Nucleus accumbens (tissue), 56 donors: ENCODE measurements around the gene FUBP3.
"Not testable (repeated sequence)": the region's sequence is repeated elsewhere in the genome, so short reads cannot be mapped to it uniquely, and the experiment has no call there.

Experiments
- DNase-seq, 56 donors: peaks; one replicate each; lab custom pipeline; 2025; lab: John Stamatoyannopoulos, UW

FUBP3 gene

DNA sequence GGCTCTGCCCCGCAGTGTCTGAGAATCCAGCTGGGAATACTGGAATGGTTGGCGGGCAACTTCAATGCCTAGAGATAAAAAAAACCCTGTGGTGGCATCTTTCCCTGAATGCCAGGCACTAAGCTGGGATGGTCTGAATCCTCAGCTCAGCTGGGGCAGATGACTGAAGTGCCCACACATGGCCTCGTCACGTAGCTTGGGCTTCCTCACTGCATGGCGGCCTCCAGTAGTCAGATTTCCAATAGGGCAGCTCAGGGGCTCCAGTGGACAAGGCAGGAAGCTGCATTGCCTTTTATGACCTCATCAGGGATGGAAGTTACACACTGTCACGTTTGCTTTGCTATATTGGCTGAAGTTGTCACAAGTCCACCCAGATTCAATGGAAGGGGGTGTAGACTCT is 24.3 kb upstream of the FUBP3 start:
- DNase-seq: no peak

DNA sequence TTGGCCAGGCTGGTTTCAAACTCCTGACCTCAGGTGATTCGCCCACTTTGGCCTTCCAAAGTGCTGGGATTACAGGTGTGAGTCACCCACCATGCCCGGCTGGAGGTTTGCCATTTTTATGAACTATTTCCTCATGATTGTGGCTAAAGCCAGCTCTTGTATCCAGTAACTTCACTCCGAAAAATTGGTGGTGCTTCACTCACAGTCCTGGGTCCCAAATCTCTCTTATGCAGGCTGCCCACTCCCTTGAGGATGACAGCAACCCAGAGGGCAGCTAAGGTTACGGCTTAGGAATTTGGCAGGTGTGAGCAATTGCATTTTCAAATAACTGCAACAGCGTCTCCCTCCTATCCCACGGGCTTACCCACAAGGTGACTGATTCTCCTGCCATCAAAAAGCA is 23.4 kb upstream of the FUBP3 start:
- no peak for DNase-seq

DNA sequence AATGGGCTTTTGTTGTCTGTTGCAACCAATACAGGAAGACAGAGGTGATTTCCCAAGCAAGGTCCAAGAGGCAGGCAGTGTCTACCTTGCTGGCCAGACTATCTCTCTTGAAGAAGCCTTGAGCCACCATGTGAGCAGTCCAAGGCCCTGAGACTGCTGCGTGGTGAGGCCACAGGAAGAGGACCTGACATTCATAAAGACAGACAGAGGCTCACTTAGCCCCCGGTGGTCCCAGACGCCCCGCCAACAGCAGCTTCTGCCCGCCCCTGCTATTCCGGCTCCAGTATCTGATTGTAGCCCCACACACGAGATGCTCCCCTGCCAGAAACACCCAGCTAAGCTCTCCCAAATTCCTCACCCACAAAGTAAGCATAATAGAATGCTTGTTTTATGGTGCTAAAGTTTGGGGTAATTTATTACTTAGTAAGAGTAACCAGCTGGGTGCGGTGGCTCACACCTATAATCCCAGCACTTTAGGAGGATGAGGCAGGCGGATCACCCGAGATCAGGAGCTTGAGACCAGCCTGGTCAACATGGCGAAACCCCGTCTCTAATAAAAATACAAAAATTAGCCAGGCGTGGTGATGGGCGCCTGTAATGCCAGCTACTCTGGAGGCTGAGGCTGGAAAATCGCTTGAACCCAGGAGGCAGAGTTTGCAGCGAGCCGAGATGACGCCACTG is 22.8 kb upstream of the FUBP3 start:
- no peak for DNase-seq

DNA sequence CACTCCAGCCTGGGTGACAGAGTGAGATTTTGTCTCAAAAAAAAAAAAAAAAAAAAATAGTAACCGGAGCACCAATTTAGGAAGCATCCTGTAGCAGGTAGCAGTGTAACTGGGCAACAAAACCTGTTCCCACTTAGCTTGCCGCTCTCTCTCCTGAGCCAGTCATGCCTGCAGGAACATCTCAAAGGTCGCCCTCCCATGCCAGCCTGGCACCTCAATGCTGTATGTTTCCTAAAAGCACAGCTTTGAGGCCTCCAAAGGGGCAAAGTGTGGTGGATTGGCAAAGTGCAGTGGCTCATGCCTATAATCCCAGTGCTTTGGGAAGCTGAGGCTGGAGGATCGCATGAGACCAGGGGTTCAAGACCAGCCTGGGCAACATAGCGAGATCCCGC is 22.3 kb upstream of the FUBP3 start:
- no peak for DNase-seq

GRCh38 chr9:130561056-130561455 is 18.3 kb upstream of the FUBP3 start:
- no peak for DNase-seq

DNA sequence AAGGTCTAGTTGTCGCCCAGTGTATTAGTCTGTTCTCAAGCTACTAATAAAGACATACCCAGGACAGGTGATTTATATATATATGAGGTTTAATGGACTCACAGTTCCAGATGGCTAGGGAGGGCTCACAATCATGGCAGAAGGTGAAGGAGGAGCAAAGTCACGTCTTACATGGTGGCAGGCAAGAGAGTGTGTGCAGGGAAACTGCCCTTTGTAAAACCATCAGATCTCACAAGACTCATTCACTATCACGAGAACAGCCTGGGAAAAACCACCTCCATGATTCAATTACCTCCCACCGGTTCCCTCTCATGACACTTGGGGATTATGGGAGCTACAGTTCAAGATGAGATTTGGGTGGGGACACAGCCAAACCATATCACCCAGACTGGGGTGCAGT is 16.9 kb upstream of the FUBP3 start:
- DNase-seq: not testable (repeated sequence)

DNA sequence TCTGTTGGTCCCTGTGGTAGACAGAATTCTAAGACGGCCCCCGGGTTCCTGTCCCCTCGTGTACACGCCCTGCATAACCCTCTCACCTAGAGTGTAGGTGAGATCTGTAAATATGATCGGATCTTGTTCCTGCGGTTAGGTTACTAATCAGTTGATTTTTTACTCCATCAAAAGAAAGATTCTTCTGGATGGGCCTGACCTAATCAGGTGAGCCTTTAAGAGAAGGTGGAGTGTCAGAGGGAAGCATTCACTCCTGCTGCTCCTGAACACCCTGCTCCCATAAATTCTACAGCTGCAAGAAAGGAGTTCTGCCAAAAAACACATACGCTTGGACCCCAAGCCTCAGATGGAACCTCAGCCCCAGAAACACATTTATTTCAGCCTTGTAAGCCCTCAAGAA is 15.6 kb upstream of the FUBP3 start:
- DNase-seq: no peak

- DNase-seq: no peak
Measured at GRCh38 chr9:130565792-130566191, 13.6 kb upstream of the FUBP3 start.

- DNase-seq: no peak
Measured at GRCh38 chr9:130570208-130570607, 9.2 kb upstream of the FUBP3 start.

- no peak for DNase-seq
Measured at GRCh38 chr9:130575514-130575913, 3.9 kb upstream of the FUBP3 start.

DNA sequence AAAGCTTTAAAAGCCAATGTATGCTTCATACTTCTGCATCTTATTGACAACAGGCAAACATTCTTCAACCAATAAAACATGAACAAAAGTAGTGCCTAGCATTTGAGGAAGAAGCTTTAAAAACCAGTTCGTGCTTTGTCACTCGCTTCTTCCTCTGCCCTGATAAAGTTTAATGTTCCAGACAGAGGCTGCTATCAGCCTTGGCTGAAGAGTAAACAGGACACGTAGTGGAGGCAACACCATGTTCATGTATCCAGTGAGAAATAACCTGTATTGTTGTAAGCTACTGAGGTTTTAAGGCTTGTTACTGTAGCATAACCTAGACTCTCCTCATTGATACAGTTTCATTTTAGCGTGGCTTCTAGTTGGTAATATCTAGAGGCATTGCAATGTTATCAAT is 3.2 kb upstream of the FUBP3 start:
- DNase-seq: no peak

DNA sequence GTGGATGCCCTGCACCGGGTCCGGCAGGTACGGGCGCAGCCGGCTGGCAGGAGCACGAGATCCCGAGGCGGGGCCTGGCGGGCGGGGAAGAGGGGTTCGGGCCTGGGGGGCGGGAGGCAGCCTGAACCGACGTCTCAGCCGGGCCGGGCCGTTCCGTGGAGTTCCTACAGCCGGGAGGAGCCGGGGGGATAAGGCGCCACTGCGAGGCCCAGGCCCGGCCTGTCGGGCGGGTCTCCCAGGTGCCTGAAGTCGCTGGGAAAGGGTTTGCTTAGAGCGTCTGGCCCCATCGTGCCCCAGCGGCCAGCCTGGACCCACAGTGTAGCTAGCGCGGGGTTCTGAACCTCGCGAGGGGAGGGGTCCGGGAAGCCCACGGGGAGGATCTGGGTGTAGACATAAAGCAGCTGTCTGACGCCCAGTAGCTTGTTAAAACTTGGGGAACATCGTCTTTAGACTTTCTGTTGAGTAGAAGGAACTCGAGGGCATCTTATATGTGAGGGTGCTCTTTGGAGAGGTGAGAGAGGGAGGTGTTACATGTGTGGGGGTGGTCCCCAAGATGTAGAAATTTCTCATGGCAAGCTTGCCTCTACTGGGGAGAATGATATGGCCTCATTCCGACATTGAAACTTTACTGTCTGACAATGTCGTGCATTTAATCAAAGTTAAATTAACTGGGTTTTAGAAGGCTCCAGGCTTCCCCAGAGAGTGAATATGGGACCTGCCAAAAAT is 524 bp downstream of the FUBP3 start:
- DNase-seq: peak in 6 of 56 donors; percentile 27 to 70 (median 48)

DNA sequence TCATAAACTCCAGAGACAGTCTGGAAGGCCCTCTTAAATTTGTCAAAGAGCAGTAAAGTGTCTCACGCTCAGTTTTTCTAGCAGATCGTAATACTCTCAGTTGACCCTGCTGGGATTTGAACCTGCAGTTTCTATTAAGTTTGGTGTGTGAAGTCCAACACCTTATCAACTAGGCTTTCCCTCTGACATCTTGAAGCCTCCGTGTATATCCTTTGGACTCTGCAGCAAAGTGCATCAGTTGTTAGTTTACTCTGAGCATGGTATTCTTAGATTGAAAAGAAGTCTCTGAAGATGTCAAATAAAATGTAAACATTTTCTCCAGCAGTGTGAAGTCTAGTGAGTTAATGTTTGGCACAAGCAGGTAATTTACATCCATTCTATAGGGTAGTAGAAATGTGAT is 2.4 kb downstream of the FUBP3 start:
- no peak for DNase-seq

- DNase-seq: no peak
Measured at GRCh38 chr9:130583271-130583670, 3.9 kb downstream of the FUBP3 start.

- no peak for DNase-seq
Measured at GRCh38 chr9:130587921-130588320, 8.5 kb downstream of the FUBP3 start.

GRCh38 chr9:130588416-130588815 is 9.0 kb downstream of the FUBP3 start:
- no peak for DNase-seq

- DNase-seq: no peak
Measured at GRCh38 chr9:130589754-130590153, 10.4 kb downstream of the FUBP3 start.

- DNase-seq: no peak
Measured at GRCh38 chr9:130590305-130590704, 10.9 kb downstream of the FUBP3 start.

- no peak for DNase-seq
Measured at GRCh38 chr9:130593020-130593419, 13.6 kb downstream of the FUBP3 start.

DNA sequence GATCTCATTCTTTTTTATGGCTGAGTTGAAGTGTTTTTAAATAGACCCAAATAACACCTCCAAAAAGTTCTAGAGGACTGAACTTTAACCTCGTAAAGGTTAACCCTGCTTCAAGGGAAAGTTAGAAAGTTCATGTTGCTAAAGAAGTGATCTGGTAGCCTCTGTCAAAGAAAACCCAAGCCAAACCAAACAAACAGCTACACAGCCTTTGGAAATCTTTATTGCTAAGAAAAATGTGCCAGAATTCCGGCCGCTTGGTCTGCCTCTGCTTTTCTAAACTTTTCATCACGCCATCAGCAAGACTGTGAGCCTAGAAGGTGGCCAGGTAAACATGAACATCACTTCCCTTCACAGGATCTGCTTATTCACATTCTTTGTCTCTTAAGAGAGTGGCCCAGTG is 17.9 kb downstream of the FUBP3 start:
- no peak for DNase-seq

GRCh38 chr9:130598188-130598587 is 18.8 kb downstream of the FUBP3 start:
- DNase-seq: no peak

- DNase-seq: no peak
Measured at GRCh38 chr9:130599625-130600024, 20.2 kb downstream of the FUBP3 start.
